HG03066 (cell line): ENCODE results near the gene RNF113A.
"Not testable (repeated sequence)": the region's sequence is repeated elsewhere in the genome, so short reads cannot be mapped to it uniquely, and the experiment has no call there.

ENCODE experiments used
- ATAC-seq: cut with Tn5 transposase; IDR thresholded peaks from one replicate; pipeline ENCODE4 v1.9.1; 2021; ENCODE audit warnings: low read depth; ENCODE audit not compliant: unreplicated experiment

RNF113A gene

GRCh38 chrX:119852382-119853353 lies 18.9 kb downstream of the RNF113A start, which contains the start of gene UPF3B:
Gene UPF3B (minus strand): TSS chrX:119852963. CDS start chrX:119852928, 35 bp downstream.
- ATAC-seq = peak; percentile 98

- ATAC-seq = no peak
Measured at GRCh38 chrX:119833905-119834304, 37.6 kb downstream of the RNF113A start.

GRCh38 chrX:119828446-119828845 lies 43.1 kb downstream of the RNF113A start:
- ATAC-seq = no peak

DNA sequence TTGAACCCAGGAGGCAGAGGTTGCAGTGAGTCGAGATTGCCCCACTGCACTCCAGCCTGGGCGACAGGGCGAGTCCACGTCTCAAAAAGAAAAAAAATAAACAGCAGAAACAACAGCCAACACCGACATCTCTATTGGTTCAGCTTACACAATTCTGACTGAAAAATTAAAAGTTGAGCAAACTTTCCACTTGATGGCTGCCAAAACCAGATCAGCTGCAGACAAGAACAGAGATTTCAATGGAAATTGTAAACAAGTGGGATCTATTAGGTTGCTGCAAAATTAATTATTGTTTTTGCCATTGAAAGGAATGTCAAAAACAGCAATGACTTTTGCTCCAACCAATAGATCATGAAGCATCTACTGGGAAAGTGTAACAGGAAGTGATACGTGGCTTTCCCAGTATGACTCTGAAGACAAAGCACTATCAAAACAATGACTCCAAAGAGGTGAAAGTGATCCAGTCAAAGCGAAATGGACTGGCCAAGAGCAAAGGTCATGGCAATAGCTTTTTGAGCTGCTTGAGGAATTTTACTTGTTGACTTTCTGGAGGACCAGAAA lies 45.1 kb downstream of the RNF113A start:
- ATAC-seq = no peak

GRCh38 chrX:119824221-119824620 lies 47.3 kb downstream of the RNF113A start:
- not testable (repeated sequence) for ATAC-seq

GRCh38 chrX:119821703-119822102 lies 49.8 kb downstream of the RNF113A start:
- peak; percentile 91 for ATAC-seq
